WERI-Rb-1 (cell line): ENCODE measurements around the gene ZNRF1.

Experiments used
- DNase-seq: peaks from one replicate; pipeline ENCODE4 v3.0.0-alpha.2; 2020
- H3K27ac ChIP-seq: fragments of 250-450 bp; sonication (Bioruptor Pico); 2 replicates; pipeline ENCODE4 v1.5.1; 2020; ENCODE audit warnings: mild to moderate bottlenecking, moderate library complexity
- H3K27me3 ChIP-seq: fragments of 250-450 bp; sonication (Bioruptor Pico); 2 replicates; pipeline ENCODE4 v1.5.1; 2021; ENCODE audit warnings: mild to moderate bottlenecking, low read depth, moderate library complexity; ENCODE audit not compliant: insufficient read depth, severe bottlenecking
- H3K36me3 ChIP-seq: fragments of 250-450 bp; sonication (Bioruptor Pico); 2 replicates; pipeline ENCODE4 v1.5.1; 2020; ENCODE audit warnings: mild to moderate bottlenecking, moderate library complexity
- H3K4me3 ChIP-seq: 2 replicates; pipeline ENCODE4 v1.5.1; 2011; ENCODE audit warnings: low read depth, mild to moderate bottlenecking, control low read depth, low read length
- H3K9me3 ChIP-seq: fragments of 250-450 bp; sonication (Bioruptor Pico); 2 replicates; pipeline ENCODE4 v1.5.1; 2021; ENCODE audit warnings: mild to moderate bottlenecking, moderate library complexity; ENCODE audit not compliant: severe bottlenecking
- TF ChIP-seq, protein P1 (sequence below): IDR thresholded peaks from 2 replicates; pipeline ENCODE4 v1.5.1; 2011; ENCODE audit warnings: low read depth, mild to moderate bottlenecking, control low read depth, inconsistent platforms, low read length

ZNRF1 gene

GRCh38 chr16:75074920-75075687, 76.3 kb downstream of the ZNRF1 start:
- Histone ChIP-seq H3K27ac (no peak overlapping the region), H3K27me3 (no peaks in the 10 kb centered on the region), H3K36me3 (no peaks in the 10 kb centered on the region), H3K9me3 (no peaks in the 10 kb centered on the region), H3K4me3 (no peak overlapping the region)
- DNase-seq: no peak
- TF ChIP-seq, protein P1, sequence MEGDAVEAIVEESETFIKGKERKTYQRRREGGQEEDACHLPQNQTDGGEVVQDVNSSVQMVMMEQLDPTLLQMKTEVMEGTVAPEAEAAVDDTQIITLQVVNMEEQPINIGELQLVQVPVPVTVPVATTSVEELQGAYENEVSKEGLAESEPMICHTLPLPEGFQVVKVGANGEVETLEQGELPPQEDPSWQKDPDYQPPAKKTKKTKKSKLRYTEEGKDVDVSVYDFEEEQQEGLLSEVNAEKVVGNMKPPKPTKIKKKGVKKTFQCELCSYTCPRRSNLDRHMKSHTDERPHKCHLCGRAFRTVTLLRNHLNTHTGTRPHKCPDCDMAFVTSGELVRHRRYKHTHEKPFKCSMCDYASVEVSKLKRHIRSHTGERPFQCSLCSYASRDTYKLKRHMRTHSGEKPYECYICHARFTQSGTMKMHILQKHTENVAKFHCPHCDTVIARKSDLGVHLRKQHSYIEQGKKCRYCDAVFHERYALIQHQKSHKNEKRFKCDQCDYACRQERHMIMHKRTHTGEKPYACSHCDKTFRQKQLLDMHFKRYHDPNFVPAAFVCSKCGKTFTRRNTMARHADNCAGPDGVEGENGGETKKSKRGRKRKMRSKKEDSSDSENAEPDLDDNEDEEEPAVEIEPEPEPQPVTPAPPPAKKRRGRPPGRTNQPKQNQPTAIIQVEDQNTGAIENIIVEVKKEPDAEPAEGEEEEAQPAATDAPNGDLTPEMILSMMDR: no peak

DNA sequence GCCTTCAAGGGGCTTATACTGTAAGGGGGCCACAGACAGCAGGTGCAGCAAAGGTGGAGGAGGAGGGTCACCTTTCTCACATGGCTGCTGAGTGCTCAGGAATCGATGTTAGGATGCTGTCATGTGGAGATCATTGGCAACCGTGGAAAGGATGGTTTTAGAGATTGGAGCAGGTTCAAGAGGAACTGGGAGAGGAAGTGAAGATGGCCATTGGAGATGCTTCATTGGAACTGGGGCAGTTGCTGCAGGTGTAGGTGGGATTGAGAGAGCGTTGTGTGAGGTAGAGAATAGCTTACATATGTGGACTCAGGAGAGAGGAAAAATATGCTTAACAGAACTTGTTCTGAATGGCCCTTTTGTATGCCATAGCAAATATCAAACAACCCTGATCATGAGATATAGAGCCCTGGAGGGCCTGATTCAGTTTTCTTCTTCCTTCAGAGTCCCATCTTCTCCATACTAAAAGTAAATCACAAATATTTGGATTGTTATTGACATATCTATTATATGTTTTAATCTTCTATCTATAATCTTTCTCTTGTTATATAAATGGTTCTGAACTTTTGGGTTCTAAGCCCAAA, 77.0 kb downstream of the ZNRF1 start:
- H3K27me3 ChIP-seq: no peaks in the 10 kb centered on the region
- no peak for DNase-seq
- TF ChIP-seq, protein P1: no peak
- H3K4me3 ChIP-seq: no peak overlapping the region
- no peaks in the 10 kb centered on the region for H3K36me3 ChIP-seq
- no peaks in the 10 kb centered on the region for H3K9me3 ChIP-seq
- no peak overlapping the region for H3K27ac ChIP-seq

- TF ChIP-seq, protein P1: no peak
- Histone ChIP-seq H3K27ac (no peak overlapping the region), H3K4me3 (no peak overlapping the region), H3K36me3 (no peaks in the 10 kb centered on the region), H3K9me3 (no peaks in the 10 kb centered on the region), H3K27me3 (no peaks in the 10 kb centered on the region)
- no peak for DNase-seq
Measured at GRCh38 chr16:75078886-75079285, 80.1 kb downstream of the ZNRF1 start.

DNA sequence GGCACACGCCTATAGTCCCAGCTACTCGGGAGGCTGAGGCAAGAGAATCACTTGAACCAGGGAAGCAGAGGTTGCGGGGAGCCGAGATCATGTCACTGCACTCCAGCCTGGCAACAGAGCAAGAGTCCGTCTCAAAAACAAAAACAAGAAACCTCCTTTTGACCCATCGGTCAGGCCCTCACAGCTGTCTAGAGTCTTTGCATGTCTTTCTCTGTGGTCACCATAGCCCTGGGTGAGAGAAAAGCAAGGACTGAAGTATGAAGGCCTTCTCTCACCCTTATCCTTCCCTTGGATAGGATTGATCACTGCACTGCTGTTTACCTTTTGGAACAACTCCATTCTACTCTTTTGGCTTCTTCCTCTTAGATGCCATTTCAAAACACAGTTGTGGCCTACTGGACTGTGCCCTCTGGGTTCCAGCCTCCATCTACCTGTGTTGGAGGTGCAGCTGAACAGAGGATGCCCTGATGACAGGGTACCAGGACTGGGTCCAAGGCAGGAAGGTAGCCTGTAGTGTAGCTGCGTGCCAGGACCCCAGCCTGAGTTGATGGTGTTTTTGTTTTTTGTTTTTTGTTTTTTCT, 80.6 kb downstream of the ZNRF1 start:
- TF ChIP-seq, protein P1: no peak
- Histone ChIP-seq H3K9me3 (no peaks in the 10 kb centered on the region), H3K36me3 (no peaks in the 10 kb centered on the region), H3K27ac (no peak overlapping the region), H3K27me3 (no peaks in the 10 kb centered on the region), H3K4me3 (no peak overlapping the region)
- no peak for DNase-seq

DNA sequence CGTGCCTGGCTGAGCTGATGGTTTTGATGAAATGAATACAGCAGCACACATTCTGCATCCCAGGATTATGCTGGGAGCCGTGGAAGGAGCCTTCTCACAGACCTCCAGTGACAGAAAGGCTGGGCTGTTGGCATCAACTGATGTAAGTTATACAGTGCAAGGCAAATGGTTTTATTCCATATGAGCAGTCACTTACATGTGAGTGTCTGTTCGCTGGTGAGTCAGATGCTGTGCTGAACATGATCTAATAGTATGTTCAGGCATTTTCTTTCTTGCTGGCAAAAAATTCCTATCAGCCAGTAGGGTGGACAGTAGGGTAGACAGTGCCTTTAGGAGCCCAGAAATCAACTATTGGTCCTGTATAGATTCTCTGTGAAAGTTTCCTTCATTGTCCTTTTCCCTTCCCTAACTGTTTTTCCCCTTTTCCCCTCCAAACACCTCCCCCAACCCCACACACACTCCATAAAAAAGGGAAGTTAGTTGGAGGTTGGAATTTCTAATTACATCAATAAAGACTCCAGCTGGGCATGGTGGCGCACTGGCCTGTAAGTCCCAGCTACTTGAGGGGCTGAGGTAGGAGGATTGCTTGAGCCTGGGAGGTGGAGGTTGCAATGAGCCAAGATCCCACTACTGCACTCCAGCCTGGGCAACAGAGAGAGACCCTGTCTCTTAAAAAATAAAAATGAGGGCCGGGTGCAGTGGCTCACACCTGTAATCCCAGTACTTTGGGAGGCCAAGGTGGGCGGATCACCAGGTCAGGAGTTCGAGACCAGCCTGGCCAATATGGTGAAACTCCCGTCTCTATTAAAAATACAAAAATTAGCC, 81.6 kb downstream of the ZNRF1 start:
- TF ChIP-seq, protein P1: no peak
- Histone ChIP-seq H3K27me3 (no peaks in the 10 kb centered on the region), H3K4me3 (no peak overlapping the region), H3K36me3 (no peaks in the 10 kb centered on the region), H3K27ac (no peak overlapping the region), H3K9me3 (no peaks in the 10 kb centered on the region)
- no peak for DNase-seq
